RPMI7951 (cell line): Measurements from ENCODE around the gene SLF2. TPM values are rescaled to one million over a fixed set of nuclear protein-coding genes. Genes with fewer than 3 reads are reported as not detected.
"Not testable (repeated sequence)": the region's sequence is repeated elsewhere in the genome, so short reads cannot be mapped to it uniquely, and the experiment has no call there.

ENCODE experiments used
- DNase-seq: peaks from one replicate; pipeline ENCODE4 v3.0.0-alpha.2; 2012; ENCODE audit warnings: low read depth
- total RNA-seq: library from RNA; depleted of rRNA; stranded (reverse); fragments of >200 nt; shearing (Covaris generic); gene quantifications from 2 replicates; pipeline ENCODE4 v1.2.3, GENCODE V29; 2014

Gene SLF2
- total RNA-seq, 1 experiment from 2014 or later: 20.5 TPM

GRCh38 chr10:100879741-100880360, 32.9 kb upstream of the SLF2 start:
- no peak for DNase-seq

- peak; percentile 46 for DNase-seq
Observed at GRCh38 chr10:100881556-100882213, 31.1 kb upstream of the SLF2 start.

- no peak for DNase-seq
Observed at GRCh38 chr10:100882252-100882651, 30.5 kb upstream of the SLF2 start.

GRCh38 chr10:100882671-100883311, 30.0 kb upstream of the SLF2 start:
- DNase-seq: peak; percentile 27

GRCh38 chr10:100883312-100883821, 29.4 kb upstream of the SLF2 start:
- no peak for DNase-seq

- not testable (repeated sequence) for DNase-seq
Observed at GRCh38 chr10:100885611-100886010, 27.2 kb upstream of the SLF2 start.

GRCh38 chr10:100886091-100886490, 26.7 kb upstream of the SLF2 start:
- no peak for DNase-seq

GRCh38 chr10:100886521-100886920, 26.2 kb upstream of the SLF2 start:
- DNase-seq: no peak

- no peak for DNase-seq
Observed at GRCh38 chr10:100886963-100887362, 25.8 kb upstream of the SLF2 start.

- DNase-seq: no peak
Observed at GRCh38 chr10:100887761-100888296, 24.9 kb upstream of the SLF2 start.

GRCh38 chr10:100888957-100889356, 23.8 kb upstream of the SLF2 start:
- DNase-seq: no peak

- no peak for DNase-seq
Observed at GRCh38 chr10:100889546-100889945, 23.2 kb upstream of the SLF2 start.

- DNase-seq: no peak
Observed at GRCh38 chr10:100890141-100890672, 22.6 kb upstream of the SLF2 start.

GRCh38 chr10:100890673-100891317, 22.0 kb upstream of the SLF2 start:
- DNase-seq: peak; percentile 96

GRCh38 chr10:100894033-100894432, 18.7 kb upstream of the SLF2 start:
- DNase-seq: no peak

GRCh38 chr10:100894589-100895294, 18.0 kb upstream of the SLF2 start:
- peak; percentile 23 for DNase-seq

- no peak for DNase-seq
Observed at GRCh38 chr10:100895346-100895745, 17.4 kb upstream of the SLF2 start.

GRCh38 chr10:100895896-100896295, 16.9 kb upstream of the SLF2 start:
- no peak for DNase-seq

GRCh38 chr10:100896876-100897461, 15.8 kb upstream of the SLF2 start:
- DNase-seq: no peak

GRCh38 chr10:100897976-100898375, 14.8 kb upstream of the SLF2 start:
- DNase-seq: no peak

- DNase-seq: no peak
Observed at GRCh38 chr10:100899171-100899570, 13.6 kb upstream of the SLF2 start.
